Type B pancreatic cell (in vitro differentiated cells): ENCODE data around the gene SPPL2B. TPM values are rescaled to one million over a fixed set of nuclear protein-coding genes. Genes with fewer than 3 reads are reported as not detected.

Experiments
- DNase-seq: peaks from one replicate; pipeline ENCODE4 v3.0.0; 2021; ENCODE audit warnings: mixed read lengths; ENCODE audit not compliant: unreplicated experiment; ENCODE audit errors: extremely low spot score
- H3K27ac Mint-ChIP-seq: 2 replicates; pipeline ENCODE4 v1.8.0; 2021; ENCODE audit warnings: mild to moderate bottlenecking, mixed read lengths
- H3K27me3 Mint-ChIP-seq: 2 replicates; pipeline ENCODE4 v1.8.0; 2021; ENCODE audit warnings: mixed read lengths
- H3K36me3 Mint-ChIP-seq: 2 replicates; pipeline ENCODE4 v1.8.0; 2021; ENCODE audit warnings: mixed read lengths
- H3K4me1 Mint-ChIP-seq: one replicate; pipeline ENCODE4 v1.8.0; 2021; ENCODE audit warnings: mixed read lengths; ENCODE audit not compliant: unreplicated experiment
- H3K4me3 Mint-ChIP-seq: 2 replicates; pipeline ENCODE4 v1.8.0; 2021; ENCODE audit warnings: mild to moderate bottlenecking, mixed read lengths
- H3K9me3 Mint-ChIP-seq: 2 replicates; pipeline ENCODE4 v1.8.0; 2021; ENCODE audit warnings: mixed read lengths
- total RNA-seq: library from RNA; stranded (reverse); gene quantifications from 2 replicates; pipeline ENCODE4 v1.2.1, GENCODE V29; 2021; ENCODE audit warnings: low replicate concordance
- TF ChIP-seq, protein P1 (sequence below): fragments of 200-600 bp; sonication (generic); conservative IDR thresholded peaks from 2 replicates; pipeline ENCODE4 v1.5.0; 2021; ENCODE audit warnings: antibody characterized with exemption, mild to moderate bottlenecking

The SPPL2B gene
- total RNA-seq, 1 donor from 2014 or later, result 131 TPM

DNA sequence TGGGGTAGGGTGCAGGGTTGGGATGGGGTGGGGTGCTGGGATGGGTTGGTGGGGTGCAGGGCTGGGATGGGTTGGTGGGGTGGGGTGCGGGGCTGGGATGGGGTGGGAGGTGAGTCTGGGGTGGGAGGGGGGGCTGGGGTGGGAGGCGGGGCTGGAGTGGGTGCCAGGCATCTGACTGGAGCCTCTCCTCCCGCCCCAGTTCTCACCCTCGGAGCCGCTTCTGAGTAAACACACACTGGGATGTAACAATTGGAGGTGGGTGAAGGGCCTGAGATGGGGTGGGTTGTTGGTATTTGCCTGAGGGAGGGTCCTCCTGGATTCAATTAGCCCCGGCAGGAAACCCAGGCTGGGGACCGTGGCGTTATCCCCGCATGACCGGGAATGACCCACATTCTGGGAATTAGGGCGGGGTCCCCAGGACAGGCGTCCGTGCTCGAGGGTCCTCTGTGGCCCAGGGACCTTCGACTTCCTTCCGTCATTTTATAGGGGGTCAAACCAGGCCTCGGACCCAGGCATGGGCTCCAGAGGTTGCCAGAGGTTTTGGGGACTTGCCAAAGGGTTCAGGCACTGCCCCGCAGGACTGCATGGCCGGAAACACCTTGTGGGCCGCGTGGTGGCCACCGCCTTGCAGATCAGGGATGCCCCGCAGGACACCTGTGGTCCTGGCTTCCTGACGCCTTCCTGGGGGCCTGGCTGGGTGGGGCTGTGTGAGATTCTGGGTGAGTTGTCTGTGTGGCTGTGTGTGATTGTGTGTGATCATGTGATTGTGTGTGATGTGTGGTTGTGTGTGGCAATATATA, 33.0 kb downstream of the SPPL2B start:
- DNase-seq, result no peak
- Mint-ChIP-seq H3K9me3 (no peaks in the 10 kb centered on the region), H3K36me3 (no peaks in the 10 kb centered on the region), H3K27ac (no peak overlapping the region), H3K4me1 (peaks cover 7% of the 10 kb centered on the region), H3K27me3 (peaks cover 13% of the 10 kb centered on the region), H3K4me3 (no peak overlapping the region)
- TF ChIP-seq, protein P1, sequence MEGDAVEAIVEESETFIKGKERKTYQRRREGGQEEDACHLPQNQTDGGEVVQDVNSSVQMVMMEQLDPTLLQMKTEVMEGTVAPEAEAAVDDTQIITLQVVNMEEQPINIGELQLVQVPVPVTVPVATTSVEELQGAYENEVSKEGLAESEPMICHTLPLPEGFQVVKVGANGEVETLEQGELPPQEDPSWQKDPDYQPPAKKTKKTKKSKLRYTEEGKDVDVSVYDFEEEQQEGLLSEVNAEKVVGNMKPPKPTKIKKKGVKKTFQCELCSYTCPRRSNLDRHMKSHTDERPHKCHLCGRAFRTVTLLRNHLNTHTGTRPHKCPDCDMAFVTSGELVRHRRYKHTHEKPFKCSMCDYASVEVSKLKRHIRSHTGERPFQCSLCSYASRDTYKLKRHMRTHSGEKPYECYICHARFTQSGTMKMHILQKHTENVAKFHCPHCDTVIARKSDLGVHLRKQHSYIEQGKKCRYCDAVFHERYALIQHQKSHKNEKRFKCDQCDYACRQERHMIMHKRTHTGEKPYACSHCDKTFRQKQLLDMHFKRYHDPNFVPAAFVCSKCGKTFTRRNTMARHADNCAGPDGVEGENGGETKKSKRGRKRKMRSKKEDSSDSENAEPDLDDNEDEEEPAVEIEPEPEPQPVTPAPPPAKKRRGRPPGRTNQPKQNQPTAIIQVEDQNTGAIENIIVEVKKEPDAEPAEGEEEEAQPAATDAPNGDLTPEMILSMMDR, result no peak

DNA sequence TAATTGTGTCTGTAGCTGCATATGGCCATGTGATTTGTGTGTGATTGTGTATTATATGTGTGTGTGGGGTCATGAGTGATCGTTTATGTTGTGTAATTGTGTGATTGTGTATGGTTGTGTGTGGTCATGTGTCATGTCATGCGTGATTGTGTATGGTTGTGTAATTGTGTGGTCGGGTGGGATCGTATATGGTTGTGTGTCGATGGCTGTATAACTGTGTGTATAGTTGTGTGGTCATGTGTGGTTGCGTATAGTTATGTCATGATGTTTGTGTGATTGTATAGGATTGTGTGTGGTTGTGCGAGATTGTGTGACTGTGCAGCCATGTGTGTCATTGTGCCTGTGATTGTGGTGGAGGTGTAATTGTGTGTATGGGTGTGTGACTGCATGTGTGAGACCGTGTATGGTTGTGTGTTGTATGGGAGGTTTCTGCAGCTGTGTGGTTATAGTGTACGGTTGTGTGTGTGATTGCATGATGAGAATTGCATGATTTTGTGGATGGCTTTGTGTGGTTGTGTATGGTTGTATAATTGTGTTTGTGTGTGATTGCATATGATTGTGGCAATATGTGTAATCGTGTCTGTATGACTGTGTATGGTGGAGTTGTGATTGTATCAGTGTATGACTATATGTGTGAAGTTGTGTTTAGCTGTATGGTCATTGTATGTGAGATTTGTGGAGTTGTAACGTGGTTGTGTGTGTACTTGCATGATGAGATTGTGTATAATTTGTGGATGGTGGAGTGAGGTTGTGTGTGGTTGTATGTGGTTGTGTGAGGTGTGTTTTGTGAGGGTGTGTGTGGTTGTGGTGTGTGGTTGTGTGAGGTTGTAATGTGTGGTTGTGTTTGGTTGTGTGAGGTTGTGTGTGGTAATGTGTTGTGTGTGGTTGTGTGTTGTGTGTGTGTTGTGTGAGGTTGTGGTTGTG, 33.8 kb downstream of the SPPL2B start:
- no peak overlapping the region for H3K27ac Mint-ChIP-seq
- H3K36me3 Mint-ChIP-seq, result no peaks in the 10 kb centered on the region
- H3K9me3 Mint-ChIP-seq, result no peaks in the 10 kb centered on the region
- H3K4me1 Mint-ChIP-seq, result peaks cover 7% of the 10 kb centered on the region
- TF ChIP-seq, protein P1, result no peak
- H3K27me3 Mint-ChIP-seq, result peaks cover 13% of the 10 kb centered on the region
- no peak overlapping the region for H3K4me3 Mint-ChIP-seq
- DNase-seq, result no peak

DNA sequence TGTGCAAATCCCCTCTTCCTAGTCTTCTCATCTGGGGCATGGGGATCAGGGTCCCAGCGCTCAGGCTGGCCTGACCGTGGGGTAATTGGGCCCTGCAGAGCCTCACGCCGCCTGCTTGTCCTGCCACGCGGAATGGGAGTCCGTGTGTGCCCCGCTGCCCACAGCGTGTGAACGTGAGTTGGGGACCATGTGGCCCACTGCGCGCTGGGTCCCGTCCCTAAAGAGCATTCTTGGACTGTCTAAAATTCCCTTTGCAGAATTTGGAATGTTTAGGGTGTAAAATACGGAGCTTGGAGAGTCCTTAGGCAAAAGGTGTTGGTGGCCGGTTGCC, 34.5 kb downstream of the SPPL2B start:
- Mint-ChIP-seq H3K9me3 (no peaks in the 10 kb centered on the region), H3K4me1 (peaks cover 7% of the 10 kb centered on the region), H3K27me3 (peaks cover 13% of the 10 kb centered on the region), H3K27ac (no peak overlapping the region), H3K36me3 (no peaks in the 10 kb centered on the region), H3K4me3 (no peak overlapping the region)
- DNase-seq, result no peak
- TF ChIP-seq, protein P1, result no peak

DNA sequence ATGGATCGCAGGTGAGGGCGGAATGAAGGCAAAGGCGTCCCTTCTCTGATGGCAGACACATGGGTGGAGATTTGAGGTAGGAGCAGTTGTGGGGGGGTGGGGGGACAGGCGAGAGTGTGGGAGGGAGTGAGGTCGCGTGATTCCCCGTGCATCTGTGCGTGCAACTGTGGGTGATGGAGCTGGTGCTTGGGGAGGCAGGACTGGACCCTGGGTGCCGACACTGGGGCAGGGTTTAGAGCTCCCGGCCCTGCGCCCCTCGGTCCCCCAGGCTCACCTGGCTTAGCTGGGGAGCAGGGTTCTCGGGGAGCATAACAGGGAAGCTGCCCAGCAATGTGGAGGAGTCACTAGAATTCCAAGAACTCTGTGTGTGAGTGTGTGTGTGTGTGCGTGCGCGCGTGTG, 34.9 kb downstream of the SPPL2B start:
- H3K4me3 Mint-ChIP-seq, result no peak overlapping the region
- H3K27ac Mint-ChIP-seq, result no peak overlapping the region
- TF ChIP-seq, protein P1, result no peak
- H3K27me3 Mint-ChIP-seq, result peaks cover 13% of the 10 kb centered on the region
- H3K9me3 Mint-ChIP-seq, result no peaks in the 10 kb centered on the region
- no peak for DNase-seq
- H3K4me1 Mint-ChIP-seq, result peaks cover 11% of the 10 kb centered on the region
- H3K36me3 Mint-ChIP-seq, result no peaks in the 10 kb centered on the region

DNA sequence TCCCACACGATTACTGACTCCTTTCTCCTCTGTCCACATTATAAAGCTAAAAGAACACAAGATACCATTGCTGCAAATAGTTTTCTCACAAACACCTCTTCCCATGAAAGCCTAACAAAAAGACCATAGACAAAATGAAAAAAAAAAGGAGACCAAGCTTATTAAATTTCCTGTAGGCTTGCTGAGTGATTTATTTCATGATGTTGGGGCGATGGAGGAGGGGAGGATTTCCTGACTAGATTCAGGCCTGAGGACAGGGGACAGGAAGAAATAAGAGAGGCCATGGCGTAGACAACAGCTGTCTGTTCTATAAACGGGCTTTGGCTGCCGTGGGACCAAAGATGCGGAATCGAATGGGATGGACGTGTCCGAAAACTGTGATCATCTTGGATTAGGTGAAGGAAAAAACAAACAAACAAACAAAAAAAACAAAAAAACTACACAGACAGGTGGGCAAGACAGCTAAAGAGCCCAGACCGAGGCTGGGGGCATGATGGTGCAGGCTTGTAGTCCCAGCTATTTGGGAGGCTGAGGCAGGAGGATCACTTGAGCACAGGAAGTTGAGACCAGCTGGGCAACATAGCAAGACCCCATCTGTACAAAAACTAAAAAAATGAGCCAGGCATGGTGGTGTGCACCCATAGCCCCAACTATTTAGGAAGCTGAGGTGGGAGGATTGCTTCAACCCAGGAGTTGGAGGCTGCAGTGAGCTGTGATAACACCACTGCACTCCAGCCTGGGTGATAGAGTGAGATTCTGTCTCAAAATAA, 36.9 kb downstream of the SPPL2B start:
- H3K4me3 Mint-ChIP-seq, result no peak overlapping the region
- no peak for DNase-seq
- H3K36me3 Mint-ChIP-seq, result no peaks in the 10 kb centered on the region
- TF ChIP-seq, protein P1, result no peak
- H3K4me1 Mint-ChIP-seq, result peaks cover 11% of the 10 kb centered on the region
- no peak overlapping the region for H3K27ac Mint-ChIP-seq
- H3K9me3 Mint-ChIP-seq, result no peaks in the 10 kb centered on the region
- peaks cover 4% of the 10 kb centered on the region for H3K27me3 Mint-ChIP-seq
